ENCODE data around the gene KDELR3.

Gene KDELR3

DNA sequence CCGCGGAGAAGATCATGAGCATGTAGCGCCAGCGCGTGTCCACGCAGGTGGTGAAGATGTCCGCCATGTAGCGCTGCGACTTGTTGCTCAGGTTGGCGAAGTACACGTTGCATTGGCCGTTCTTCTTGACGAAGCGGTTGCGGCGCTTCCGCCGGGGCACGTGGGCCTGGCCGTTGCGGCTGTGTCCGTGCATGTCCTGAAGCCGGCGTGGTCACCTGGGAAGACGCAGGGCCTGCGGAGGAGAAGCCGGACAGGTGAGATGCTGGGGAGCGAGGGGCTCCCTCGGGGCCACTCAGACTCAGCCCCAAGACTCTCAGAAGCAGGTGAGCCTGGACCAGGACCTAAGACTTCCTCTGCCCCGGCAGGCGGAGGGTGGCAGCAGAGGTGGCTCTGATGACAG, 40.0 kb upstream of the KDELR3 start:
- no peak overlapping the region for H3K4me3 ChIP-seq (replicated peaks; ENCODE audit: low read depth, low read length)
- H3K27me3 ChIP-seq (replicated peaks; ENCODE audit: control insufficient read depth, insufficient read depth, low read length), result no peaks in the 10 kb centered on the region
- no peak for TF ChIP-seq CTCF (IDR thresholded peaks at IDR 0.05; ENCODE audit: insufficient read depth, low read length, poor library complexity, severe bottlenecking)
- no peak for DNase-seq (ENCODE audit: extremely low read depth, insufficient read length)
- no peaks in the 10 kb centered on the region for H3K36me3 ChIP-seq (ENCODE audit: control insufficient read depth, insufficient read depth, low read length)

- no peaks in the 10 kb centered on the region for H3K36me3 ChIP-seq (ENCODE audit: control insufficient read depth, insufficient read depth, low read length)
- no peak overlapping the region for H3K4me3 ChIP-seq (replicated peaks; ENCODE audit: low read depth, low read length)
- H3K27me3 ChIP-seq (replicated peaks; ENCODE audit: control insufficient read depth, insufficient read depth, low read length), result no peaks in the 10 kb centered on the region; the same call in 1 of the 2 replicates
- no peak for TF ChIP-seq CTCF (IDR thresholded peaks at IDR 0.05; ENCODE audit: insufficient read depth, low read length, poor library complexity, severe bottlenecking)
- no peak for DNase-seq (ENCODE audit: extremely low read depth, insufficient read length)
Observed at GRCh38 chr22:38428714-38429113, 39.2 kb upstream of the KDELR3 start.

DNA sequence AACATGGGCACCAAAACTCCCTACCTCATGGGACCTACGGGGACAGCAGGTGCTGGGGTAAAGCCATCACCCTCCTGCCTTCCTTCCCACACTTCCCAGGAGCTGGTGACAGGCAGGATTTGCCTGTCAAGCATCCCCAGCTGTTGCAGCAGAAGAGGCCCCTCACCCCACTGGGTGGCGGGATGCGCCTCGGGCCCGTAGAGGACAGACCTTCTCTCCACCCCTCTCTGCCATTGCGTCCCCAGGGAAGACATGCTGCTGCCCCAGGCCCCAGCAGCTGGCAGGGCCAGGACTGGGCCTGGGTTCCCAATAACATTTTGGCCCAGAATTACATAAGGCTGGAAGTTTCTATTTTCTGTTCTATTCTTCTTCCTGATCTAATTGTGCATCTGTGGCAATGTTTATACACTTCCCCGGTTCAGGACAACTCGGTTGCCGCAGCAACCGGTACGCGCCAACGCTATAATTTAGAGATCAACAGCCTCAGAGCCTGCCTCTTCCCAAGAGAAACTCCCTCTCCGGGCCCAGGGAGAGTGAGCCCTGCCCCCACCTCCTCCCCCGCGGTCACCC, 38.3 kb upstream of the KDELR3 start:
- no peak for DNase-seq (ENCODE audit: extremely low read depth, insufficient read length)
- no peak for TF ChIP-seq CTCF (IDR thresholded peaks at IDR 0.05; ENCODE audit: insufficient read depth, low read length, poor library complexity, severe bottlenecking)
- Histone ChIP-seq H3K36me3 (ENCODE audit: control insufficient read depth, insufficient read depth, low read length) (no peaks in the 10 kb centered on the region), H3K4me3 (replicated peaks; ENCODE audit: low read depth, low read length) (no peak overlapping the region), H3K27me3 (replicated peaks; ENCODE audit: control insufficient read depth, insufficient read depth, low read length) (no peaks in the 10 kb centered on the region; the same call in 1 of the 2 replicates)

- Histone ChIP-seq H3K36me3 (ENCODE audit: control insufficient read depth, insufficient read depth, low read length) (no peaks in the 10 kb centered on the region), H3K4me3 (replicated peaks; ENCODE audit: low read depth, low read length) (no peak overlapping the region), H3K27me3 (replicated peaks; ENCODE audit: control insufficient read depth, insufficient read depth, low read length) (no peaks in the 10 kb centered on the region; the same call in 1 of the 2 replicates)
- no peak for TF ChIP-seq CTCF (IDR thresholded peaks at IDR 0.05; ENCODE audit: insufficient read depth, low read length, poor library complexity, severe bottlenecking)
- DNase-seq (ENCODE audit: extremely low read depth, insufficient read length), result no peak
Observed at GRCh38 chr22:38431266-38432010, 36.5 kb upstream of the KDELR3 start.

GRCh38 chr22:38432264-38432663, 35.6 kb upstream of the KDELR3 start:
- H3K4me3 ChIP-seq (replicated peaks; ENCODE audit: low read depth, low read length), result no peak overlapping the region
- no peaks in the 10 kb centered on the region; the same call in 1 of the 2 replicates for H3K27me3 ChIP-seq (replicated peaks; ENCODE audit: control insufficient read depth, insufficient read depth, low read length)
- no peaks in the 10 kb centered on the region for H3K36me3 ChIP-seq (ENCODE audit: control insufficient read depth, insufficient read depth, low read length)
- TF ChIP-seq CTCF (IDR thresholded peaks at IDR 0.05; ENCODE audit: insufficient read depth, low read length, poor library complexity, severe bottlenecking), result no peak
- DNase-seq (ENCODE audit: extremely low read depth, insufficient read length), result no peak
